Measurements from ENCODE around the gene ALCAM.

DNA sequence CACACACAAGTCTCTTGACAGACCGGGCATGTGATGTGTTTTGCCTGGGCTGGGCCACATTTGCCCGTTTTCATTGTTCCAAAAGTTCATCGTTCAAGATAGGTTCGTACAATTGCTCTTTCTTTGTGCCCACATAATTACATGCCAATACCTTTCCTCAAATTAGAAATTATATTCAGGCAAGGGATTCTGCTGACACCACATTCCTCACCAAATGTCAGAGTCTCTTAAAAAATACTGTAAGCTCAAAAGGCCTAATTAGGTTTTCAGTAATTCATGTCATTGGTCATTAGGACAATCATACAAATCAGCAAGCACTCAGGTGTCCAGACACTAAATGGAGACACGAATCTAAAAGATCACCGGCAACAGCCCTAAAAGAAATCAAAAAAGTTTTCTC lies 215.3 kb downstream of the ALCAM start:
- no peak for TF ChIP-seq EZH2 (IDR thresholded peaks at IDR 0.05; ENCODE audit: borderline replicate concordance, low read depth, low read length, severe bottlenecking)
- TF ChIP-seq, protein P1, sequence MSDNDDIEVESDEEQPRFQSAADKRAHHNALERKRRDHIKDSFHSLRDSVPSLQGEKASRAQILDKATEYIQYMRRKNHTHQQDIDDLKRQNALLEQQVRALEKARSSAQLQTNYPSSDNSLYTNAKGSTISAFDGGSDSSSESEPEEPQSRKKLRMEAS (IDR thresholded peaks at IDR 0.05; ENCODE audit: insufficient read depth, insufficient read length) = no peak
- no peak for TF ChIP-seq CTCF (IDR thresholded peaks at IDR 0.05; ENCODE audit: extremely low read depth in 1 of 2, insufficient read depth in 1 of 2, low read depth in 1 of 2, low read length in 2 of 2)
- TF ChIP-seq POLR2A (IDR thresholded peaks at IDR 0.05; ENCODE audit: low read depth, low read length) = no peak
- TF ChIP-seq POLR2AphosphoS5 (IDR thresholded peaks at IDR 0.05; ENCODE audit: insufficient read depth, low read depth, low read length) = no peak
- TF ChIP-seq FOS (IDR thresholded peaks at IDR 0.05; ENCODE audit: borderline replicate concordance, insufficient read depth, low read length) = no peak
- no peak for TF ChIP-seq MYC (IDR thresholded peaks at IDR 0.05; ENCODE audit: low read depth, low read length)
- no peak for TF ChIP-seq GATA2 (IDR thresholded peaks at IDR 0.05; ENCODE audit: insufficient read depth, insufficient read length, low read depth, low read length)
